K562 (cell line): ENCODE results near the gene METTL22. TPM values are rescaled to one million over a fixed set of nuclear protein-coding genes. Genes with fewer than 3 reads are reported as not detected.

ENCODE experiments used
- ATAC-seq: fragments of 200-7000 bp; cut with Tn5 transposase; 3 replicates; pipeline ENCODE4 v1.9.1; 2020; ENCODE audit warnings: moderate library complexity
- BruUV-seq: library from RNA; stranded (reverse); fragments of 400-500 nt; replicated peaks from 2 replicates; lab custom pipeline; 2021; lab: Mats Ljungman, UMichigan
- CTCF ChIA-PET: fragments of 300-600 bp; formaldehyde crosslinking; extraction: SDS; loops from one replicate; lab custom pipeline; 2021; ENCODE audit warnings: low intra/inter-chr PET ratio; lab: Yijun Ruan, JAX
- POLR2A ChIA-PET: fragments of 300-600, 350-650 bp; sonication (Branson Sonifier 250); formaldehyde crosslinking; extraction: SDS; loops from one replicate; lab custom pipeline; 2021; ENCODE audit warnings: antibody characterized with exemption, inconsistent platforms; lab: Yijun Ruan, JAX
- DNase-seq, 4 experiments: peaks; one replicate each; pipeline versions ENCODE4 v3.0.0 to v3.0.0-alpha.2; 2011 to 2018; ENCODE audit warnings: low spot score in 3 of 4, mixed read lengths in 3 of 4; ENCODE audit errors: extremely low read depth in 1 of 4
- FAIRE-seq: peaks from 2 replicates; lab custom pipeline; 2011; peaks lifted over from hg19 to GRCh38; lab: Jason Lieb, UNC
- H2AFZ ChIP-seq: 2 replicates; pipeline ENCODE4 v1.6.0; 2011; ENCODE audit warnings: low read depth, low read length, control low read depth, inconsistent platforms
- H3K27ac ChIP-seq: fragments of 200-600 bp; 3 replicates; pipeline ENCODE4 v1.8.0; 2011; ENCODE audit warnings: low read depth, mild to moderate bottlenecking, control low read depth, inconsistent platforms, low read length, moderate library complexity, mixed read lengths; ENCODE audit errors: extremely low read depth
- H3K27me3 ChIP-seq, 2 experiments: fragments of 300-600 bp in 1 of 2; 2 replicates in 1 of 2; 3 replicates in 1 of 2; pipeline versions ENCODE4 v1.6.0 to v1.8.0; 2011; ENCODE audit warnings: inconsistent platforms in 2 of 2, low read length in 2 of 2, mild to moderate bottlenecking in 1 of 2, mixed read lengths in 1 of 2, moderate library complexity in 1 of 2; ENCODE audit not compliant: control insufficient read depth in 2 of 2, insufficient read depth in 2 of 2
- H3K36me3 ChIP-seq: fragments of 300-600 bp; 3 replicates; pipeline ENCODE4 v1.8.0; 2011; ENCODE audit warnings: mild to moderate bottlenecking, low read length, inconsistent platforms; ENCODE audit not compliant: control insufficient read depth, insufficient read depth
- H3K4me1 ChIP-seq, 2 experiments: fragments of 200-600 bp in 1 of 2; replicated peaks in 1 of 2; 2 replicates in 1 of 2; 3 replicates in 1 of 2; pipeline versions ENCODE4 v1.5.1 to v1.8.0; 2011; ENCODE audit warnings: inconsistent platforms in 2 of 2, low read length in 2 of 2, mild to moderate bottlenecking in 1 of 2, mixed read lengths in 1 of 2, moderate library complexity in 1 of 2; ENCODE audit not compliant: control insufficient read depth in 2 of 2, insufficient read depth in 2 of 2
- H3K4me2 ChIP-seq: 2 replicates; pipeline ENCODE4 v1.6.1; 2011; ENCODE audit warnings: low read length, control low read depth, inconsistent platforms, mixed read lengths; ENCODE audit not compliant: insufficient read depth
- H3K4me3 ChIP-seq: fragments of 200-600 bp; sonication (generic), shearing (Covaris generic); 2 replicates; pipeline ENCODE4 v1.5.1; 2016; ENCODE audit warnings: control low read depth, inconsistent platforms
- H3K79me2 ChIP-seq: fragments of 200-600 bp; 3 replicates; pipeline ENCODE4 v1.8.0; 2011; ENCODE audit warnings: low read length, inconsistent platforms; ENCODE audit not compliant: control insufficient read depth, insufficient read depth
- H3K9ac ChIP-seq, 2 experiments: 2 replicates each; pipeline versions ENCODE4 v1.6.0 to v1.6.1; 2011; ENCODE audit warnings: low read depth in 2 of 2, low read length in 2 of 2, control low read depth in 1 of 2, inconsistent platforms in 1 of 2, mild to moderate bottlenecking in 1 of 2, mixed read lengths in 1 of 2; ENCODE audit not compliant: insufficient read depth in 1 of 2
- H3K9me1 ChIP-seq: one replicate; pipeline ENCODE4 v1.6.0; 2011; ENCODE audit warnings: inconsistent platforms, mild to moderate bottlenecking, low read length, moderate library complexity; ENCODE audit not compliant: control insufficient read depth, insufficient read depth
- H3K9me3 ChIP-seq: replicated peaks from 2 replicates; pipeline ENCODE4 v1.5.1; 2011; ENCODE audit warnings: low read depth, low read length, inconsistent platforms; ENCODE audit not compliant: control insufficient read depth, insufficient read depth
- H4K20me1 ChIP-seq: replicated peaks from 2 replicates; pipeline ENCODE4 v1.6.1; 2011; ENCODE audit warnings: low read length, inconsistent platforms, mixed read lengths; ENCODE audit not compliant: control insufficient read depth, insufficient read depth
- ATF7 ChIP-seq: fragments of 450-650 bp; IDR thresholded peaks from 2 replicates; pipeline ENCODE4 v1.7.1; 2014; ENCODE audit warnings: mild to moderate bottlenecking, moderate library complexity
- CEBPB ChIP-seq: fragments of 450-650 bp; IDR thresholded peaks from 2 replicates; pipeline ENCODE4 v1.6.1; 2016; ENCODE audit warnings: missing genetic modification characterization, missing compliant biosample characterization
- ETV1 ChIP-seq: fragments of 450-650 bp; conservative IDR thresholded peaks from 2 replicates; pipeline ENCODE4 v1.6.1; 2016; ENCODE audit warnings: missing genetic modification characterization, control low read depth, low read depth, missing compliant biosample characterization
- FOXK2 ChIP-seq, 2 experiments: fragments of 450-650 bp; IDR thresholded peaks in 1 of 2; conservative IDR thresholded peaks in 1 of 2; 2 replicates each; pipeline ENCODE4 v1.6.1; 2016; ENCODE audit warnings: low read depth in 2 of 2, mild to moderate bottlenecking in 1 of 2
- FUS ChIP-seq: fragments of 200-400 bp; formaldehyde crosslinking; optimal IDR thresholded peaks from 2 replicates; pipeline ENCODE3; 2017; ENCODE audit warnings: low read depth, low read length
- GABPB2 ChIP-seq: fragments of 250-450 bp; sonication (Bioruptor Pico); conservative IDR thresholded peaks from 2 replicates; pipeline ENCODE4 v1.5.1; 2021; ENCODE audit warnings: mild to moderate bottlenecking
- GTF2E2 ChIP-seq: fragments of 200-800 bp; sonication (Bioruptor generic); IDR thresholded peaks from 2 replicates; pipeline ENCODE4 v1.6.1; 2016; ENCODE audit warnings: missing genetic modification characterization, missing compliant biosample characterization
- LEF1 ChIP-seq: fragments of 450-650 bp; IDR thresholded peaks from 2 replicates; pipeline ENCODE4 v1.6.1; 2016; ENCODE audit warnings: mild to moderate bottlenecking
- MAZ ChIP-seq, 2 experiments: fragments of 450-650 bp in 1 of 2; sonication (generic) in 1 of 2; formaldehyde crosslinking; IDR thresholded peaks in 1 of 2; conservative IDR thresholded peaks in 1 of 2; 2 replicates each; pipeline versions ENCODE4 v1.4.0 to v1.5.0; 2020; ENCODE audit warnings: mild to moderate bottlenecking in 1 of 2, missing genetic modification reagents in 1 of 2
- POLR2AphosphoS2 ChIP-seq: IDR thresholded peaks from 2 replicates; pipeline ENCODE4 v1.6.1; 2012; ENCODE audit warnings: low read length, improper control_type of control experiment
- TCFL5 ChIP-seq: fragments of 250-450 bp; sonication (Bioruptor Pico); conservative IDR thresholded peaks from 2 replicates; pipeline ENCODE4 v1.6.1; 2021; ENCODE audit warnings: mild to moderate bottlenecking, moderate library complexity, matching md5 sums
- USF1 ChIP-seq: sonication (generic); formaldehyde crosslinking; IDR thresholded peaks from 2 replicates; pipeline ENCODE4 v1.9.0; 2022; ENCODE audit warnings: mild to moderate bottlenecking, missing genetic modification reagents
- ZNF174 ChIP-seq: fragments of 250-450 bp; sonication (Bioruptor Pico); IDR thresholded peaks from 2 replicates; pipeline ENCODE4 v1.4.0; 2020; ENCODE audit warnings: mild to moderate bottlenecking
- ZNF232 ChIP-seq: sonication (generic); formaldehyde crosslinking; IDR thresholded peaks from 2 replicates; pipeline ENCODE4 v1.8.0; 2022; ENCODE audit warnings: mild to moderate bottlenecking, missing genetic modification reagents
- ZNF239 ChIP-seq: fragments of 250-450 bp; sonication (Bioruptor Pico); IDR thresholded peaks from 2 replicates; pipeline ENCODE4 v1.4.0; 2020; ENCODE audit warnings: mild to moderate bottlenecking
- ZNF76 ChIP-seq: fragments of 250-450 bp; sonication (Bioruptor Pico); IDR thresholded peaks from 2 replicates; pipeline ENCODE4 v1.4.0; 2020; ENCODE audit warnings: mild to moderate bottlenecking, moderate library complexity, borderline replicate concordance
- WGBS: fragments of 100-300 bp; shearing (Covaris generic); methylation state at CpG from one replicate; pipeline ENCODE4 v1.1.6; 2016; ENCODE audit warnings: low coverage, mixed read lengths; ENCODE audit not compliant: insufficient coverage; ENCODE audit errors: missing lambda C conversion rate; 5-methylcytosine and 5-hydroxymethylcytosine counted together
- in situ Hi-C: fragments of 300-500 bp; cut with MboI; formaldehyde crosslinking; loops from 4 replicates; pipeline ENCODE4 v1.15.0; 2018; ENCODE audit warnings: inconsistent platforms, mixed read lengths
- intact Hi-C: fragments of 100-400 bp; cut with micrococcal nuclease; formaldehyde crosslinking; loops from 2 replicates; pipeline ENCODE4 v1.14.2; 2022
- polyA plus RNA-seq, 8 experiments: library from polyadenylated mRNA; depleted of rRNA in 4 of 8; stranded (reverse) in 5 of 8; unstranded in 3 of 8; fragments of >200 nt; fragmentation: Nextera tagmentation in 2 of 8; fragmentation: Illumina TruSeq in 1 of 8; extraction: Ambion mirVana in 2 of 8; extraction: Trizol in 1 of 8; gene quantifications; 2 replicates each; pipeline versions ENCODE4 v1.2.1 to v1.2.3, GENCODE V29; 2011 to 2014; ENCODE audit warnings: inconsistent platforms in 1 of 8, missing spikeins in 1 of 8
- total RNA-seq, 7 experiments: library from RNA; depleted of rRNA in 6 of 7; stranded (reverse); fragments of >200 nt in 6 of 7; fragmentation: Illumina TruSeq in 2 of 7; extraction: Trizol in 2 of 7; gene quantifications; 2 replicates each; pipeline versions ENCODE4 v1.2.1 to v1.2.3, GENCODE V29; 2011 to 2021; ENCODE audit warnings: low replicate concordance in 1 of 7
- TF ChIP-seq, protein P1 (sequence below): fragments of 250-450 bp; sonication (Bioruptor Pico); IDR thresholded peaks from 2 replicates; pipeline ENCODE4 v1.5.0; 2021; ENCODE audit warnings: mild to moderate bottlenecking, borderline replicate concordance
- TF ChIP-seq, protein P2 (sequence below): sonication (generic); formaldehyde crosslinking; IDR thresholded peaks from 2 replicates; pipeline ENCODE4 v1.5.0; 2020; ENCODE audit warnings: missing genetic modification reagents

Gene METTL22
- total and polyA plus RNA-seq, 9 of the 15 experiments (the other 6 are each of a cell fraction or from before 2014, with no cell fraction given), result 6.9 to 33.2 (median 18.5) TPM

- Histone ChIP-seq H3K4me2 (peak overlapping the region; percentile 69), H3K4me1 (peaks cover 0 to 8% of the 10 kb centered on the region in 2 experiments; a peak in 1 of 5 replicates), H3K36me3 (no peaks in the 10 kb centered on the region), H3K27ac (no peak overlapping the region), H3K9me3 (no peaks in the 10 kb centered on the region), H3K9me1 (no peaks in the 10 kb centered on the region), H3K9ac (no peak overlapping the region), H3K27me3 (peaks cover 12 to 41% of the 10 kb centered on the region in 2 experiments), H3K79me2 (no peaks in the 10 kb centered on the region), H4K20me1 (0 out of 2 replicates have a peak, but pooled peaks cover 5% of the 10 kb centered on the region), H3K4me3 (no peak overlapping the region), H2AFZ (peak overlapping the region; percentile 64)
- ChIA-PET CTCF (interaction anchor here (0.6 to 3.4 kb wide), 2 partner anchors 62 to 86 kb away, joined by 4 to 27 read pairs; no protein-coding TSS in a partner anchor), POLR2A (no interaction called here)
- in situ Hi-C loops (loop anchor here (25.0 kb wide), 1 partner anchor 1589 kb away; no protein-coding TSS in a partner anchor), intact Hi-C loops (loop anchor here (1.0 to 5.0 kb wide), 2 partner anchors 62 to 309 kb away; partner anchors contain the start of gene LITAFD)
- 9% methylated on average over 7 of the region's 7 CpGs for WGBS
- ATAC-seq, result peak; percentile 82
- peak; percentile 31 to 47 (median 36) for DNase-seq
- BruUV-seq, result no TSS peak
- peak; percentile 72 for FAIRE-seq
- TF ChIP-seq FUS (no peak), CEBPB (tag) (peak; percentile 96), ZNF239 (CRISPR knock-in tag) (no peak), LEF1 (0 out of 2 replicates have a peak, but pooled peaks have one; percentile 18), ZNF174 (CRISPR knock-in tag) (no peak), ZNF76 (CRISPR knock-in tag) (no peak), ETV1 (tag) (no peak), FOXK2 (conservative IDR thresholded peaks at IDR 0.05 in 1 of 2, IDR thresholded peaks at IDR 0.05 in 1 of 2; ENCODE audit: low read depth in 2 of 2) (peak in 1 of 2 experiments; percentile 16; a peak in 1 of 4 replicates), GABPB2 (CRISPR knock-in tag) (no peak), USF1 (CRISPR knock-in tag) (peak; percentile 51; the same call in 1 of the 2 replicates), MAZ (CRISPR knock-in tag; conservative IDR thresholded peaks at IDR 0.05 in 1 of 2, IDR thresholded peaks at IDR 0.05 in 1 of 2) (0 out of 4 replicates have a peak, but pooled peaks of 1 of the 2 experiments have one; percentile 44), GTF2E2 (no peak), ATF7 (peak; percentile 83), ZNF232 (no peak), TCFL5 (CRISPR knock-in tag) (no peak), POLR2AphosphoS2 (no peak)
- TF ChIP-seq, protein P1, sequence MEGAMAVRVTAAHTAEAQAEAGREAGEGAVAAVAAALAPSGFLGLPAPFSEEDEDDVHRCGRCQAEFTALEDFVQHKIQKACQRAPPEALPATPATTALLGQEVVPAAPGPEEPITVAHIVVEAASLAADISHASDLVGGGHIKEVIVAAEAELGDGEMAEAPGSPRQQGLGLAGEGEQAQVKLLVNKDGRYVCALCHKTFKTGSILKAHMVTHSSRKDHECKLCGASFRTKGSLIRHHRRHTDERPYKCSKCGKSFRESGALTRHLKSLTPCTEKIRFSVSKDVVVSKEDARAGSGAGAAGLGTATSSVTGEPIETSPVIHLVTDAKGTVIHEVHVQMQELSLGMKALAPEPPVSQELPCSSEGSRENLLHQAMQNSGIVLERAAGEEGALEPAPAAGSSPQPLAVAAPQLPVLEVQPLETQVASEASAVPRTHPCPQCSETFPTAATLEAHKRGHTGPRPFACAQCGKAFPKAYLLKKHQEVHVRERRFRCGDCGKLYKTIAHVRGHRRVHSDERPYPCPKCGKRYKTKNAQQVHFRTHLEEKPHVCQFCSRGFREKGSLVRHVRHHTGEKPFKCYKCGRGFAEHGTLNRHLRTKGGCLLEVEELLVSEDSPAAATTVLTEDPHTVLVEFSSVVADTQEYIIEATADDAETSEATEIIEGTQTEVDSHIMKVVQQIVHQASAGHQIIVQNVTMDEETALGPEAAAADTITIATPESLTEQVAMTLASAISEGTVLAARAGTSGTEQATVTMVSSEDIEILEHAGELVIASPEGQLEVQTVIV (CRISPR knock-in tag), result no peak
- TF ChIP-seq, protein P2, sequence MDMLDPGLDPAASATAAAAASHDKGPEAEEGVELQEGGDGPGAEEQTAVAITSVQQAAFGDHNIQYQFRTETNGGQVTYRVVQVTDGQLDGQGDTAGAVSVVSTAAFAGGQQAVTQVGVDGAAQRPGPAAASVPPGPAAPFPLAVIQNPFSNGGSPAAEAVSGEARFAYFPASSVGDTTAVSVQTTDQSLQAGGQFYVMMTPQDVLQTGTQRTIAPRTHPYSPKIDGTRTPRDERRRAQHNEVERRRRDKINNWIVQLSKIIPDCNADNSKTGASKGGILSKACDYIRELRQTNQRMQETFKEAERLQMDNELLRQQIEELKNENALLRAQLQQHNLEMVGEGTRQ (CRISPR knock-in tag), result peak; percentile 71
These were observed 48.4 kb upstream of the METTL22 start for GRCh38 chr16:8572919-8573724.
